Stimulated activated CD8-positive, alpha-beta memory T cell treated with anti-CD3 and anti-CD28 coated beads, Interleukin-12 subunit alpha, Interleukin-12 subunit beta, amount 100 ng/mL, for 4 hours (primary cell): Measurements from ENCODE around the gene CNTNAP5.

ENCODE experiments used
- DNase-seq: peaks from one replicate; pipeline ENCODE4 v3.0.0-alpha.2; 2020; ENCODE audit warnings: low read depth

Gene CNTNAP5

DNA sequence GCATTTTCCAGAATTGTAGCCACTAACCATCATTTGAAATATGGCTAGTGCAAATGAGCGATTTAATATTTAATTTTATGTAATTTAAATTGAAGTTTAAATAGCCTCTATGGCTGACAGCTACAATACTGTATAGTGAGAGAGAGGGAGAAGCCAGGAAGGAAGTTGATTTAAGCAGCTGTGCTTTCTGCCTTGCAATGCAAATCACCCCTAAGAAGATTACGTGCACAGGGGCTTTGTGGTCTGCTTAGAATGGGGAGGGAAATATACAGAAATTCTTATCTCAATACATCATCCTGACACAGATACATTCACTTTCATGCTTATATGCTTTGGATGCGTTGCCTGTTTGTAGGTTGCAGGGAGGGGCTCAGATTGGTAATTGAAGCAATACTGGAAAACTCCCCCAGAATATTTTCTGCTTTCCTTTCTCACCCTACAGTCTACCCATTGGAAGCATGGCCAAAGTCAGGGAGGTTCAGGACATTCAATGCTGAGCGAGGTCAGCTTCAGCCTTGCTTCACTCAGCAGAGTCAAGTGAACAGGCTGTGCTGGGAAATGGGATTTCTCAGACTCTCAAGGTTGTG, 674.0 kb downstream of the CNTNAP5 start:
- no peak for DNase-seq

DNA sequence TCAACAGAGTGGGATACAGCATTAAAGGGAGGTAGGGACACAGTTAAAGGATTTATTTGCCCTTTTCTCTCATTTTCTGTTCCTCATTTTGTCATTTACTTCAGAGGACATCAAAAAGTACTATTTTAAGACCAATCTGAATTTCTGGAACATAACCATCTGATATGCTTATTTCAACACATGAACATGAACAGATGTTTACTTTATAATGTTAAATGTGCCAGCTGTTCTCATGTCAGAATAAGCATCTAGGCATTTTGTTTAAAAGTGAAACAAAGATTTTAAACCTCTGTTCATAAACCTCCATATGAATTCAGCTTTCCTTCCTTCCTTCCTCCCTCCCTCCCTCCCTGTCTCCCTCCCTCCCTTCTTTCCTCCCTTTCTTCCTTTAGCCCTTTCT, 677.7 kb downstream of the CNTNAP5 start:
- DNase-seq: no peak

DNA sequence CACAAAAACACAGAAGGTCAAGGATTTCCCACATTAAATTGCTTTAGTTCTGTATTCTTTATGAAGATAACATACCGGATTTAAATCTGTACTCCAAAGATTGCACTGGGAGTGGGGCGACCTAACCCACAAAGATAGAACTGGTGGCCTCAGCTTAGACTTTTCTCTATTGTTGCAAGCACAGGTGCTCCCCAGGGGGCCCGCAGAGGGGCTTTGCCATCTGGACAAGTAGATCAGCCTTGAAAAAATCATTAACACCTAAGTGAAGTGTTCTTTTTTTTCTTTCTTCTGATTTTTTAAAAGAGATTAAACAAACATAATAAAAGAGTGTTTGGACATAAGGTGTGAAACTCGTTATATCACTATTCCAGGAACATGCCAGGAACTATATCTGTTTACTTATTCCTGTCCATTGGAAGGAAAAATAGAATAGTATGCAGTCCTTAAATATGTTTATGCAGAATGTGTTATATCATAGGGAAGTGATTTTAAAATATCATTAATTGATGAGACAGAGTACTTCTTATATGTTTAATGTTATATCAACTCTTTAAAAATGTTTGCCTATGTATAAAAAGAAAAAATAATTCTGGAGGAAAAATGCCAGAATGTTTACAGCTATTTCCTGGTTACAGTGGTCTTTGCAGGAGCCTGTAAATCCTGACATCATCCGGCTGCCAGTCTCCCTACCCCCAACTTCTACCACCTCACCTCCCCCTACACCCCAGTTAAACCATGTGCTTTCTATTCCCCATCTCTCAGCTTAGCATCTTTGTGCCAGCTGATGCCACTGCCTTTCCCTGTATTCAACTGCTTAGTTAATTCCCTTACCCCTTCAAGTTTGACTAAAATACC, 679.2 kb downstream of the CNTNAP5 start:
- DNase-seq: no peak

DNA sequence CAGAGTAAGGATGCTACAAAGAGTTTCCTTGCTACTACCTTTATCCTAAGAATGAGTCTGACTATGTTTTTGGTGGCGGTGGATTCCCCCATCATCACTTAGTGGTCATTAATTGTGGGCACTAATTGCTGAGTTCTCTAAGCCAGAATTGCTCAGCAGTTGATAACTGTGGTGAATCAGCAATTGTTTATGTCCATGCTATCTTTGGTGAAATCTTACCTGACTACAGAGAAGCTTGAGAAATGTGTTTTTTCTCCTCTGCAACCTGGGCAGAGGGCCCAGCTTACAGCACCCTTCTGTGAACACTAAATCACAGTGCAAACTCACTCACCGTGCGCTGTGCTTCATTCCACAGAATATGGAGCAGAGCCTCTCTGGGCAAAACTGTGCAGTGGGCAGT, 683.6 kb downstream of the CNTNAP5 start:
- no peak for DNase-seq

DNA sequence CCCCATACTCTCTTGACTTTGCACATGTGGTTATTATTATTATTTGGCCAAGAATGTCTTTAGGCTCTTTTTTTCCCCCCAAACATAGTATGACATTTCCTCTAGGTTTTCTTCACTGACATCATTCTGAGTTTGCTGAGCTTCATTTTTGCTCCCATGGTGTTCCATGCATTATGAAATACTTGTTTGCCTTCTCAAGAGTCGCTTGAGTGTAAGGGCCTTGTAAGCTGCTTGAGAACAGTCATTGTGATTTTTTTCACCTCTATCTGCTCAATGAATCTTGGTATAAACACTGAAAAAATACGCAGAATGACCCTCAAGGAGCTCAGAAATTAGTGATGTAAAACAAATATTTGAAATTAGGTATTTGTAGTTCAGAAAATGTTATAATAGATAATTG, 688.9 kb downstream of the CNTNAP5 start:
- DNase-seq: no peak

DNA sequence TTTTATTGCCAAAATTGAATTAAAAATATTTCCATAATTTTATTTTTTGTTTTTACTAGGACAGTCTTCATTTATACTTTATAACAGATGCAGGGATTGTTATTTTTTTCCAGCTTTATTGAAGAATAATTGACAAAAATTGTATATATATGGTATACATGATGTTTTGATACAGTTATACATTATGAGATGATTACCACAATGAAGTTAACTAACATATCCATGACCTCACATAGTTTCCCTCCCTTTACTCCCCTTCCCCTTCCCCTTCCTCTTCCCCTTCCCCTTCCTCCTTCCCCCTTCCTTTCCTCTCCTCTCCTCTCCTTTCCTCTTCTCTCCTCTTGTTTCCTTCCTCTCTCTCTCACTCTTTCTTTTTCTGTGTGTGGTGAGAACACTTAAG, 700.1 kb downstream of the CNTNAP5 start:
- no peak for DNase-seq

DNA sequence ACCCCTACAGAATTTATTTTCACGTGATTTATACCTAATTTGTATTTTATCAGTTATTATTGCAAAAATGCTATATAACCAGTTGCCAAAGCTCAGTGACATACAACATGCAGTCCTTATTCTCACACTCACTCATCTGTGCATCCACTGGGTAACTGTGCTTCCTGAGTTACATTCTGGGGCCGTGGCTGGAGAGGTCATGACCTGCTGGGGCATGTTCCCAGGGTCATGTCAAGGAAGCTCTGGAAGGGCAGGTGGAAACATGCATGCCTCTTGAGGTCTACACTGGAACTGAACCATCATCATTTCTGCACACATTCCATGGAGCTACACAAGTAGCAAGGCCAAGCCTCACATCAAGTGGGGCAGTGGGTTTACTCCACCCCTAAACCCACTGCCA, 715.5 kb downstream of the CNTNAP5 start:
- DNase-seq: no peak

DNA sequence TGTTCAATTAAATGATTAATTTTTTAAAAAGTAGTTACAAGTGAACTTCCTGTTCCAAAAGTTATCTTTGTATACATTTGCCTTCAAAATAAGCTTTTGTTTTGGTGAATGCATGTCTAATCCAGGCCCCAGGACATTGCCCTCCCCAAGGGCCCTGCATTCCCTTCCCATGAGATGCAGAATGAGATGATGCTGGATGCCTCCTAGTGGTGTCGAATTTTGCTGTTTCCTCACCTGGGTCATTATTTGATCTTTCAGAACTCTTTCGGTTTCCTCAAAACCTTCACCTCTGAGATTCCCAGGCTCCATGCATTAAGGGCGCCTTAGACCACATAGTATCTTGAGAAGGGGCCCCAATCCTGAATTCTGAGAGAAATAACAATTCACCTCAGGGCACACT, 728.8 kb downstream of the CNTNAP5 start:
- no peak for DNase-seq

DNA sequence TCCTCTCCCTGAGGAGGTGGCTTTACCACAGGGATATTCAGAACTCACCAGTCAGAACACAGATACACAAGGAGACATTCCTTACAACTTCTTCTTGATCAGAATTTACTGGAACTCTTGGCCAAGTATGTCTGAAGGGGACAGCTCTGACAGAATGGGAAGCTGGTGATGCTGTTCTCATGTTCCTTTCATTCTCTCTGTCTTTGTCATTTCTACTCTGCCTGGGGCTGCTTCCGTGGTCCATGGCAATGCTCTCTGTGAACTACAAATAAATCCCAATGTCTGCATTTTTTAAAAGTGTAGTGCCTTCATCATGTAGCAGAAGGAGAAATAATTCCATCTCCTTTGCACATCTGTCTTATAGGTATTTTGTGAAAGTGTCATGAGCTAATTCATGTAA, 730.3 kb downstream of the CNTNAP5 start:
- DNase-seq: no peak

DNA sequence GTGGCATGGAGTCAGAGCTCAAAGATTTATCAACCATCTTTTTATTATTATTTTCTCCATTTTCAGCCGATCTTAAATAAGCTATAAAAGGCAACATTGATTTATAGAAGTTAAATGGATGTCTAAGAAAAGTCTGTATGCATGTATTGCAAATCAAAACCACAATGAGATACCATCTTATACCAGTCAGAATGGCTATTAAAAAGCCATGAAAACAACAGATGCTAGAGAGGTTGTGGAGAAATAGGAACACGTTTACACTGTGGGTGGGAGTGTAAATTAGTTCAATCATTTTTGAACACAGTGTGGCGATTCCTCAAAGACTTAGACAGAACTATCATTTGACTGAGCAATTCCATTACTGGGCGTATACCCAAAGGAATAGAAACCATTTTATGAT, 731.0 kb downstream of the CNTNAP5 start:
- DNase-seq: no peak

DNA sequence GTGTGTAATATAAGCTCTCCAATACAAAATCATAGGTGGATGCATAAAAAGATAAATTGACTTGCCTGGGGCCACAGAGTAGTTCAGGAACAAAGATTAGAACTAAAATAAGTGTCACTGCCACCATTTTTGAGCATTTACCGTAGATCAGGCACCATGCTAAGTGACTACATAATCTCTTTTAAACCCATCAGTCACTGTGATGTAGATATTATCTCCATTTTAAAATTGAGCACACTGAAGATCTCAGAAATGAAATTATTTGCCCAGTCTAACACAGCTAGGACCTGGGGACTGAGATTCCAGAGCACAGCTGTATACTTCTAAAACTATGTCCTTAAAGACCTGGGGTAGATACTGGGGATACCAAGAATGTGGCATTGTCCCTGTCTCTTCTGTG, 737.3 kb downstream of the CNTNAP5 start:
- no peak for DNase-seq

DNA sequence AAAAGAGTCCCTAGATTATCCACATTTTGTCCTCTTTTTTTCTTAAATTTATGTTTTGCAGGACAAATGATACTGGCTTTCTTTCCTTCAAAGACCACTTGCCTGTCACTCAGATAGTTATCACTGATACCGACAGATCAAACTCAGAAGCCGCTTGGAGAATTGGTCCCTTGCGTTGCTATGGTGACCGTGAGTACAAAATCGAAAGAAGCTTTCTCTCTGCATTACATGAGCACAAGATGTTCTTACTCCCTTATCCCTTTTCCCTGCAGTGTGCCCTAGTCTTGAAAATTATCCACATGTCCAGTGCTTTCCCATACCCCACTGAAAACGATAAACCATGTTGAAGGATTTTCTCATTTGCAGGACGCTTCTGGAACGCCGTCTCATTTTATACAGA, 738.5 kb downstream of the CNTNAP5 start:
- no peak for DNase-seq

DNA sequence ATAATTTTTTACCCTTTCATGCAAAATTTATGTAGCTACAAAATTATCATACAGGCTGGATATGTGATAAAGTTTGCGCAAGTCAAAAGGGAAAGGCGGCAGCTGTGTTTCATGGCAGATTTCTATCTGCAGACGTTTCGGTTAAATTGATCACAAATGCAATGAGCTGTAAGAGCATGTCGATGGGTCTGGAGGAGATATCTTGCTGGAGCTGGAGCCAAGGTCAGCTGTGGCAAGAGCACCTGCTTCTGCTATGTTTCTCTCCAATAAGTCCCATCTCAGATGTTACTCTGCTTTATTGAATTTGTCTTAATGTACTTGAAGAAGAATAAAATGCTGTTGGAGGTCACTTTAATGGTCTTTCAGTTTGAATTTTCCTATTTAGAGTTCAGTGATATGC, 749.7 kb downstream of the CNTNAP5 start:
- no peak for DNase-seq

DNA sequence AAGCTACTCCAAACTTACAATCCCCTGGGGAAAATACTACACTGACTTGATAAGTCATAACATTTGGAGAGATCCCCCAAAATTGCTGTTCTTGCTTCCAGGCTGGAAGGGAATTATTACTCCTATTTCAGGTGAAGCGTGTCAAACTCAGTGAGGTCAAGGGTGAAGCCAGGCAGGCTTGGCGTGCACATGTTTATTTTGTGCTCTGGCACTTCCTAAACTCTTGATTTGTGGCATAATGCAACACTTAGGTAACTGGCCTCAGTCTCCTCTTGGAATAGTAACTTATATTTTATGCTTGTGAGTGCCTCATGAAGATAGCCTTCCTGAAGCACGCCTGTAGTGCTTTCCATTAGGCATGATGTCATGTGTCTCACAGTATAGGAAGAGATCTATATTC, 751.2 kb downstream of the CNTNAP5 start:
- no peak for DNase-seq

DNA sequence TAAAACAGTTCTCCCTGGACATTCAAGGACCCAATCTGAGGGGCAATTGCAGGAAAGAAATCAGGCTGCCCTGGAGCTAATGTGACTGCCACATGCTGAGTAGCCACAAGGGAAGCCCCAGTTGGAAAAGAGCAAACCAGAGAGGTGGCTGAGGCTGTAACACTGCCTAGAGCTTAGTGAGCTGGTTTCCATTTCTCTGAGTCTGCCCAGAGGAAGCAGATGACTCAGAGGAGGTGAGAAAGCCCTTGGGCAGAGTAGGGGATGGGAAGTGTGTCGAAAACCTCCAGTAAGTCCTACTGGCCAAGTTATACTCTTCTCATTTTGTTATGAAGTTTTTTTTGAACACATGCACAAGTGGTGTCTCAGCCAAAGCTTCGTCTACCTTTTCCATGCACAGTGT, 753.0 kb downstream of the CNTNAP5 start:
- DNase-seq: no peak

DNA sequence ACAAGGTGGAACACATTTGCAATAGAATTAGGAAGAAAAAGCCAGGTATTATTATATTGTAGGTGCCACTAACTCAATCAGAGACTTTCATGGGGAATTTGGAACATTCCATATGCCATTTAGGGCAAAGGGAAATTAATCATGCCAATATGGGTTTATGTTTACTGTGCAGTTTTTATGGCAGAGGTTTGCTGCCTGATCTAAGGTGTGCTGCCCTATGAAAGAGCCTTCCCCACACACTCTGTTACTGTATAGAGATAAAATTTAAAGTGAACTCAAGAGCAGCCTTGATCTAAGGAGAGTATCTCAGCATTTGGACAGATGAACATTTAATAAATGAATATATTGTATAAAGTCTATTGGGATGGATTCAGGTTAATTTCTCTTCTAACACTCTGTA, 771.6 kb downstream of the CNTNAP5 start:
- DNase-seq: no peak

DNA sequence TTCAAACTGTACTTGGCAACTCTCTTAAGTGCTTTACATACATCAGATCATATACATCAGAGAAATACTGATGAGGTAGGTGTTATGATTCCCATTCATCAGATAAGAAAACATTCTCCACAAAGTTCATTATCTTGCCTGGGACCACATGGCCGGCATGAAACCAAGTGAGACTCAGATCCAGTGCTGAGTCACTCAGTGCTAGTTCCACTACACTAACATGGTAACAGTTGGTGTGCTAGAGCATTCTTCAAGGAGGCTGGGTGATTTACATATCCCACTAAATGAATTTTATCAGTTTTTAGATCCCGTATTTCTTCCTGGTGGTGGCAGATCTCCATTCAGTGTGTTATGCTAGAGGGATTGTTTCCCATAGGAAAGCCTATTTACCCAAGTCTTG, 772.0 kb downstream of the CNTNAP5 start:
- DNase-seq: no peak

DNA sequence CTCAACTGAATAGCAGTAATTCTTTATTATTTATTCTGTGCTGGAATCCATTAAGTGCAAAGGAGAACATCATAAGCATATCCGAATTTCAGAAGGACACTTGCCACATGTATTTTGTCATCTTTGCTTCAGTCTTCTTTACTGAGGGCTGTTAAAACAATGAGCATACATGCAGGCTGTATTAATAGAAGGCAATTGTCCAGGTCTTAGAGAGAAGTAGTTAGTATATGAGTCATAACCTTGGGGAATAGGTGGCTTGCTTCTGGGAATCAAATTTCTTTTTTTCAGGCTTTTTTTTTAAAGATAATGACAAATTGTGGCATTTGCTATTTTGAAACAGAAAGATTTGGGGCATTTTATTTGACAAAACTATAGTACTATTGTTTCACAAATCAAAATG, 773.5 kb downstream of the CNTNAP5 start:
- DNase-seq: no peak

DNA sequence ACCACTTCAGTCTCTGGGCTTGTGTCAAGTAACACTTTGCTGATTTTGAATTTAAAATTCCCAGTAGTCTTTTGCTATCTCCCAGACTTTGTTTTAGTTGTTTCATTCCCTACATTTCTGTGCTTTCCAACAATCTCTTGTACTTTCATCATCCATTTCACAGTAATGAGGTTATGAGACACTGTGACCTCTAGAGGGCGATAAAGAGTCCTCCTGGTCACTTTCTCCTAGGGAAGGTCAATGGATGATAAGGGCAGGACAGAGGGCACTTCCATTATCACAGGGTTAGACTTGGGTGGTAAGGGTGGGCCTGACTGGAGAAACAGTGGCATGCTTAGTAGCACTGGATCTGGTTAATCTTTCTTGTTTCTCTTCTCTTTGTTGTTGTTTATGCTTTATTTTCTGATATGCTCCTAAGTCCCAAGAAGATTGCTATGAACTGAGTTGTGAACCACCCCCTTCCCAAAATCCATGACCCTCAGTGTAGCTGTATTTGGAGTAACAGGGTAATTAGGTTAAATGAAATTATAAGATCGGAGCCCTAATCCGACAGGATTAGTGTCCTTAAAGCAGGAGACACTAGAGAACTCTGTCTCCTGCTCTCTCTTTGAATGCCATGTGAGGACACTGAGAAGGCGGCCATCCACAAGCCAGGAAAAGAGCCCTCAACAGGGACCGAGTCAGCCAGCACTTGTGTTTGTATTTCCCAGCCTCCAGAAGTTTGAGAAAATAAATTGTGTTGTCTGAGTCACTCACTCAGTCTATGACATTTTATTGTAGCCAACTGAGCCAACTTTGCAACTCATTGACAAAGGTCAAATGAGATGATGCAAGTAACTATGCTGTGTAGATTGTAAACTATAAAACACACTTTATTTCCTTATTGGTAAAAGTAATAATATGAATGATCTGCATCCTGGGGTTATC, 779.2 kb downstream of the CNTNAP5 start:
- DNase-seq: no peak

DNA sequence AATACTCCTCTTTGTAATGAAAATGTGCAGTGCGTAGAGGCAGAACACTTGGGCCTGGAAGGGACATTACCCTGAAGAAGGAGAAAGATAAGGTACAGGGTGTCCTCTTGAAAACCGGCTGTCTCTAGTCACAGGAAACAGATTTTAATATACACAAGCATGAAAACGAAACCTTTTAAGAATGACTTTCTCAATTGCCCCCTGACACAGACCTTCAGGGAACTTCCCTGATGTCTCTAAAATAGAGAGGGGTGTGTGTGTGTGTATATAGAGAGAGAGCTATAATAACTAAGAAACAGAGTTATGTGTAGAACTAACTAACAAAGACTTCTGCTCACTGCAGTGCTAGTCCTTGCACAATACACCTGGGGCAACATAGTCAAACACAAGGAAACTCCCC, 780.0 kb downstream of the CNTNAP5 start:
- no peak for DNase-seq

DNA sequence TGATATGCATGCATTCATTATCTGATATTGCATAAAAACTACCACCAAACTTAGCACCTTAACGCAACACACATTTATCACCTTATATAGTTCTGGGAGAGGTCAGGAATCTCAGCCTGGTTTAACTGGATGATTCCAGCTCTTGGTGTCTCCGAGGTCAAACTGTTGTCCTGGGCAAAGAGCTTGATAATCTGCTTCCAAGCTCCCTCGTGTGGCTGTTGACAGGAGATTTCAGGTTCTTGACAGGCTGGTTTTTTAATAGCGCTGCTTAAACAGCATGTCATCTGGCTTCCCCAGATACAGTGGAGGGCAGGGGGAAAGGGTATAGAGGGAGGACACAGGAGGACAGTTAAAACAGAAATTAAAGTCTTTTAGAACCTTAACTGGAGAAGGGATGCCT, 785.0 kb downstream of the CNTNAP5 start:
- no peak for DNase-seq

DNA sequence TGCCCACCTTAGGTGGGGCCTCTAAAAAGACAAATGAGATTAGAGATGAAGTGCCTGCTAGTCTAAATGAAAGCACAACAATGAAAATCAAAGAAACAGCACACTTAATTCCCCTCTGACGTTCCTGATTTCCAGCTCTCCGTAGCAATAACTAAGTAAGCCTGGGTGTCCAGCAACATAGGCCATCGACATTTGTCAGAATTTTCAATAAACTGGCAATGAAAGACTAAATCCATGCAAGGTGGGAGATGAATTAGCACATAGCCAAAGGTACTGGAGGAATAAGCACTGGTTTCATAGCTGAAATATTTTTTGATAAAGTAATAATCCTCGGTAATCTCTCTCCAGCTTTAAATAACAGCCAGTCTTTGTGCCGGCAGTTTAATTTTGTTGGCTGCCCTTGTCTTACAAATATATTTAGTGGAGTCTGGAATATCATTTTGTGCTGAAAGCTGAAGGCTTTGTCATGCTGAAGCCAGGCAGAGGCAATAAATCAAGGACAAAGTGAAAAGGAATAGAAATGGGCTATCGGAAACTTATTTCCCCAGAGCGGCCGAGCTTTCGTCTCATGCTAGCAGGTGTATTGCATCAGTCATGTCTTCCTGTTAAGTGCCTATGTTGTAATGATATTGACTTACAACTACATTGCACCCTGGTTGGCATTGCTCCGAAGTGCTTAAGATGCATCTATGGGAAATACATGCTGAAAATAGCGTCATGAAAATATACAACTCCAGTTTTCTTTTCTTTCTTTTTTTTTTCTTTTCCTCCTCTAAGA, 790.1 kb downstream of the CNTNAP5 start:
- no peak for DNase-seq
